DMS53 treated with DMSO at 0.1 percent for 48 hours (cell line): ENCODE data around the gene UBE2V1.
"Not testable (repeated sequence)": the region's sequence is repeated elsewhere in the genome, so short reads cannot be mapped to it uniquely, and the experiment has no call there.

Experiments used
- DNase-seq: peaks from one replicate; lab custom pipeline; 2025; ENCODE audit not compliant: unreplicated experiment; lab: John Stamatoyannopoulos, UW

Gene UBE2V1

GRCh38 chr20:50066161-50066834 lies 46.7 kb downstream of the UBE2V1 start:
- DNase-seq, result no peak

DNA sequence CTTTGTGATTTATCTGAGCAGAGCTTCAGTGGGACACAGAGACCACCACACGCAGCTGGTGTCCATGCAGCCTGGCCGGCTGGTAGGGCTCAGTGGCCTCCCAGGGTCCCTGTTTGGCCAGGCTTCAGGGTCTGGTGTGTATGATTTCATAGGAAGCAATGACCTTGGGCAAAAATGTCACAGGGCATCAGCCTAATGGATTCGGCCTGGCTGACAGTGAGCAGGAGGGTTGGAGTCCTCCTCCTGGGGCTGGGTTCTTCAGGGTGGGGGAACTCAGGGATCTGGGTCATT lies 47.7 kb downstream of the UBE2V1 start:
- no peak for DNase-seq

DNA sequence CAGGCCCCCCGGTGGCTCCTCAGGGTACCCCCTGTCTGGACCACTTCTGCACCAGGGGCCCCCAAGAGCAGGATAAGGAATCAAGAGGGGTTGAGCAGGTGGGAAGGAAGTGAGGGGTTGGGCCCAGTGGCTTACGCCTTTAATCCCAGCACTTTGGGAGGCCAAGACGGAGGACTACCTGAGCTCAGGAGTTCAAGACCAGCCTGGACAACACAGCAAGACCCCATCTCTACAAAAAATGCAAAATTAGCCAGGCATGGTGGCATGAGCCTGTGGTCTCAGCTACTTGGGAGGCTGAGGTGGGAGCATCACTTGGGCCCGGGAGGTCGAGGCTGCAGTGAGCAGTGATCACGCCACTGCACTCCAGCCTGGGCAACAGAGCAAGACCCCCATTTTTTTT lies 49.2 kb downstream of the UBE2V1 start:
- DNase-seq, result not testable (repeated sequence)

DNA sequence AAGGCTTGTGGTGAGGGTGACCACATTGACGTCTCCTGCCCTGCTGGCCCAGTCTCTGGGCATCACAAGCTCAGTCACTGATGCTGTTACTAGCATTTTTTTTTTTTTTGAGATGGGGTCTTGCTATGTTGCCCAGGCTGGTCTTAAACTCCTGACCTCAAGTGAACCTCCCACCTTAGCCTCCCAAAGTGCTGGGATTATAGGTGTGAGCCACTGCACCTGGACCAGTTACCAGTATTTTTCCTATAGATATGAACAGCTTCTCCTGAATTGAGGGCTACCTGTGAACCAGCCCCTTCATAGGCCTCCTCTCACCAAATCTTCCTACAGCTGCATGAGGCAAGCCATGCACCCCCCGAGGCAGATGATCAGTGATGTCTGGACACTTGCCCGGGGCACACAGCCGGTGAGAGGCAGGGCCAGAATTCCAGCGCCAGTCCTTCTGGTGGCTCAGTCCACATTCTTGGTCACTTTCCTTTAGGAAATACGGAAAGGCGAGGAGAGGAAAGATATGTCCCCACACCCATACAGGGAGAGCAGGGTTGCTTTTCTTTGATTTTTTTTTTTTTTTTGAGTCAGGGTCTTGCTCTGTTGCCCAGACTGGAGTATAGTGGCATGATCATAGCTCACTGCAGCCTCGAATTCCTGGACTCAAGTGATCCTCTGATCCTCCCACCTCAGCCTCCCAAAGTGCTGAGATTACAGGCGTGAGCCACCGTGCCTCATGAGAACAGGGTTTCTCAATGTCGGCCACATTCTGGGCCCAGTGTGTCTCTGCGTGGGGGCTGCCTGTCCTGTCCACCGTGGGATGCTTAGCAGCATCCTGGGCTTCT lies 50.7 kb downstream of the UBE2V1 start:
- DNase-seq, result no peak

GRCh38 chr20:50061151-50062005 lies 51.6 kb downstream of the UBE2V1 start:
- no peak for DNase-seq

GRCh38 chr20:50058662-50059402 lies 54.1 kb downstream of the UBE2V1 start:
- DNase-seq, result no peak

GRCh38 chr20:50057714-50058053 lies 55.3 kb downstream of the UBE2V1 start:
- no peak for DNase-seq

DNA sequence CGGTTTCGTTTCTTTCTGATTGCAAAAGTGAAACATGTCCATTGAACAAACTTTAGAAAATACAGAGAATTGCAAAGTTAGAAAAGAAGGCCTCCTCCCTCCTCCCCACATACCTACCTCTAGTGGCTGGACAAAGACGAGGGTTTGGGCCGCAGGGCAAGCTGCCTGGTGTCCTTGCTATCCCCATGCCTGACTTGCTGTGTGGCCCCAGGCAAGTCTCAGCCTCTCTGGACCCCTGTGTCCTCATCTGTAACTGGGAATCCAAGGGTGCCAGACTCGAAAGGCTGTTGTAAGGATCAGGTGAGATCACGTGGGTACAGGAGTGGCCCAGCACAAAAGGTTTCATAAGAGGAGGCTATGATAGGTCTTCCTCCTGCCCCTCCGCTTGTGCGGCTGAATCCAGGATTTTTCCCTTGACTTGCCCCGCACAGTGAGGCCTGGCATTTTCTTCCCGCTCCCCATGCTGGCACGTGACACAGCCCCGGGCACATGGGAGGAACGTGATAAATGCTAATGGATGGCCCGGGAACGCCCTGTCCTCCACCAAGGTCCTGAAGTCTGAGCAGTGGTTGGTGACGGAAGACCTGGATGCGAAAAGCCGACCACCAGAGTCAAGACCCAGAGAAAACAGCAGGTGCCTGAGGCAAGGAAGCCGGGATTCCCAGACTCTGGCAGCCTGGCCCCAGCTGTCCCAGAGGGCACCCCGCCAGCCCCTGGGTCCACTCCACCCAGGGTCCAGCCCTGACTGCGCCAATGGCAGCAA lies 55.8 kb downstream of the UBE2V1 start:
- DNase-seq, result no peak

DNA sequence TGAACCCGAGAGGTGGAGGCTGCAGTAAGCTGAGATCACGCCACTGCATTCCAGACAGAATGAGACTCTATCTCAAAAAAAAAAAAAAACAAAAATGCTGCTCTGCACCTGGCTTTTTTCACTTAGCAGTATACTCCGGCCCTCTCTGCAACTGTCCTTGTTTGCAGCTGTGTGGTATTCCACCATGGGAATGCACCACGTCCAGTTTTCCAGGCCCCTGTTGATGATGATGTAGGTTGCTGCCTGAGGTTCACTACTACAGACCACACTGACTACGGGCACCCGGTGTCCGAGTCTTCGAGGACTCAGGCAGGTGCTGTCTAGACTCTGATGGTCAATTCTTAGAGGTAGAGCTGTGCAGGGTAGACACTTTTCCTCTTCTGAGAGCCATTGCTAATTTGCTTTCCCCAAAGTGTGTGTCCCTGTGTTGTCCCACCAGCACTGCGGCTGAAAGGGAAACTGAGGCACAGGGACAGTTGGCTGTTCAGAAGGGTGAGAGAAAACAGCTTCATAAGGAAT lies 56.5 kb downstream of the UBE2V1 start:
- DNase-seq, result no peak

- DNase-seq, result no peak
Measured at GRCh38 chr20:50055524-50056083, 57.3 kb downstream of the UBE2V1 start.

DNA sequence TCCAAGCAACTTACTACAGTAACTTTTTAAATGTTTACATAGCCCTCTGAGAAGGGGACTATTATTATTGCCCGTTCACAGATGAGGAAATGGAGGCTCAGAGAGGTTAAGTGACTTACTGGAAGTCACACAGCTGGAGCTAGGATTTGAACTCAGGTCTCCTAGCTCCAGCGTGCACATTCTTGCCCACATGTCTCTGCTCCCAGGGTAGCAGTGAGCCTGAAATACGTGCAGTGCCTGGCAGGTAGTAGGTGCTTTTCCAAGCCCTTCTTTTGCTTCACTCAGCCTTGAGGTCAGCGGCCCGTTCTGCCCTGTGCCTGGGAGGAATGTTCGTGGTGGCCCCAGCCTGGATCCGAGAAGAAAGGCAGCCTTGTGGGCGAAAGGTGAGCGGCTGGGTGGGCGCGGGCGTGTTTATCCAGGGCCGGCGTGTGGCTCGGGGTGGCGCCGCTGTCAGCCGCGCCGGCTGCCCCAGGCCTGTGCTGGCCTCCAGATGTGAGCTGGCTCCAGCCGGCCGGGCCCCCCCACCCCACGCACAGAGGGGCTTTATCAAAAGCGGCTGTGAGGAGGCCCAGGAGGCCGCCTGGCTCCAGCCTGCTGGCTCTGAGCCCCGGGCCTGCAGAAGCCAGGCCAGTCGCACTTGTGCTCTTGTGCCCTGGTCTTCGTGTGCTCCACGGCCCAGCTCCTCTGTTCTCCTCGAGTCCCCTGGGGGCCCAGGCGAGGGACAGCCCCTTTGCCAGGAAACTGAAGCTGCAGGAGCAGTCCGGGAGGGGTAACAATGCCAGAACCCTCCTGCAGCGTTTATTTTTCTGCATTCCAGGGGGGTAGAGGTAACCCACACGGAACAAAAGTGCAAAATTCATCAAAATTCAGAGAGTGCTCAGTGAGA lies 58.1 kb downstream of the UBE2V1 start:
- DNase-seq, result no peak

- DNase-seq, result no peak
Measured at GRCh38 chr20:50054231-50054547, 58.8 kb downstream of the UBE2V1 start.

GRCh38 chr20:50053362-50054230 lies 59.4 kb downstream of the UBE2V1 start:
- DNase-seq, result peak; percentile 37

DNA sequence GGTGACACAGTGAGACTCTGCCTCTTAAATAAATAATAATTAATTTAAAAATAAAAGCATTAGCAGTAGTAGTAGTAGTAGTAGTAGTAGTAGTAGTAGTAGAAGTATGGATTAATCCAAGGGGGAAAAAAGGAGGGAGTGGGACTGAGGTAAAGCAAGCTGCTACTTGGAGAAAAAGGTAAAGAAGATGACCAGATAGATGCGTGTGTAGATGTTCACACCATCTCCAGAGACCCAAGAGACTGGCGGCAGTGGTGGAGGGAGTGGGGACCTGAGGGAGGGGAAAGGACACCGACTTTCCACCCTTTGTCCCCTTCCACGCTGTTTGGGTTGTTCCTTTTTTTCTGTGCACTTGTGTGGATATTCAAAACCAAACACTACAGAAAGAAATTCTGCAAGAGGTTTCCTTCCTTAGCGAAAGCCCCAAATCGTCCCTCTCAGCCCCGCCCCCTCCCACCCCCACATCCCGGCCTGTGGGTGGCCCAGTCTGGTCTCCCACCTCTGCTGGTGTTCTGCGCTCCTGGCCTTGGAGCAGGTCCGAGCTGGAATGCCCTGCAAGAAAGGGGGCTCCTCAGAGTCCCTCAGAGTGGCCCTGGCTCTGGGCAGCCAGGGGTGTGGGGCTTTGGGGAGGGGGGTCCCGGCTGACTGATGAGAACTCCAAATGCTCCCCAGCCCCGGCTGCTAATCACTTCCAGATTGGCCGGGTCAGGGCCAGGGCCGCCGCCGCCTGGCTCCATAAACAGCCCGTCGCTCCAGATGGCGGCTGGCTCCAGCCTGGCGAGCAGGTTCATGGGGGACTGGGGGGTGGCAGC lies 60.2 kb downstream of the UBE2V1 start:
- no peak for DNase-seq

GRCh38 chr20:50050660-50051308 lies 62.2 kb downstream of the UBE2V1 start:
- DNase-seq, result no peak

DNA sequence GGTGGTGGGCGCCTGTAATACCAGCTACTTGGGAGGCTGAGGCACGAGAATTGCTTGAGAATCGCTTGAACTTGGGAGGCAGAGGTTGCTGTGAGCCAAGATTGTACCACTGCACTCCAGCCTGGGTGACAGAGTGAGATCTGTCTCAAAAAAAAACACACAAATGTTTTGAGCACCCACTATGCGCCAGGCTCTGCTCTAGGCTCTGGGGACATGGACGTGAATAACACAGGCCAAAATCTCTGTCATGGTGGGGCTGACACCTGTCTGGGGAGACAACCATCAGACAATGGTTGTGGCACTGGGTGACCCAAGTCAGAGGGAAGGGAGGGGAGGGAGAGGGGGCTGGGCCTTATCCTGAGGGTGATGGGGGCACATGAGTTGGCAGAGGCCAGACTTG lies 62.7 kb downstream of the UBE2V1 start:
- DNase-seq, result no peak
